Measurements from ENCODE around the gene PPP4R4.

DNA sequence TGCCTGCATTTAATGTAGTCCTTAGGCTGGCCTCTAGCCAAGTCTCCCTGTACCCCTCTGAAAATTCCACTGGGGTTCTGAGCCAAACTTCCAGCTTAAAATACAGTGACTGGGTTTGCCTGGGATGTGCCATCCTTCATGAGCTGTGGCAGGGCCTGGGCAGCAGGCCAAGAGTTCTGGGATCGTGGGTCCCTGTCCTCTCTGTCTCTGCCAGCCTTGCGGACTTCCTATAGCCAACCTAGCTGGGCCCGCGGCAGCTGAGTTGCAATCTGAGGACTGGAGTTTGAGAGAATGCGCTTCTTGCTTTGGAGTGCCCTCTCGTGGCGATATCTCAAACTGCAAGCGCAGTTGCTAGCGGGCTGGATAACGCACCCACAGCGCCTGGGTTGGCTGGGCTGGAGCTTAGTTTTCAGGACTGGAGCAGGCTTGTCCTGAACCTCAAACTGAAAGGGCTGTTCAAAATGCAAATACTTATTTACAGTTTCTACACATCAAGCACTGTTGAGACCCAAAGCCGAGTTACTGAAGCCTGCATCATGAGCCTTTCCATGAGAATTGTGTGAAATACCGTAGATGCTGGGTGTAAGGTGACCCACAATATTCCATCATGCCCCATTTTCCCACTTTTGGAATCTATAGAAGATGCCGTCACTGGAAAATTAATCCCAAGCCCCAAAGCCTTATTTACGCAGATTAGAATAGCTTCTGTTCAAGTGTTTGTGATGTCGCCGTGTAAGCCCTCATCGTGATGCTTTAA lies 37.4 kb upstream of the PPP4R4 start:
- TF ChIP-seq POLR2A (IDR thresholded peaks at IDR 0.05; ENCODE audit: low read depth, low read length) (no peak), POLR2AphosphoS5 (IDR thresholded peaks at IDR 0.05; ENCODE audit: low read depth, low read length) (no peak)
